ENCODE measurements around the gene NRG2. TPM values are rescaled to one million over a fixed set of nuclear protein-coding genes. Genes with fewer than 3 reads are reported as not detected.

NRG2 gene
- total RNA-seq, 4 donors from 2014 or later: 1.1 to 2.9 (median 1.8) TPM

GRCh38 chr5:139844472-139845145, 198.5 kb downstream of the NRG2 start:
- intact Hi-C loops (cut with DNase I): loop anchor here (5.0 kb wide), 1 partner anchor 57 kb away; no protein-coding TSS in a partner anchor
- peaks cover 5 to 10% of the 10 kb centered on the region in 2 donors for H3K4me1 ChIP-seq
- 46 to 48% methylated on average over 18 of the region's 18 CpGs for WGBS, 2 donors
- H3K9me3 ChIP-seq: no peaks in the 10 kb centered on the region
- no peak overlapping the region for H3K27ac ChIP-seq
- no peak overlapping the region for H3K4me3 ChIP-seq (replicated peaks in 1 of 3)
- H3K27me3 ChIP-seq: no peaks in the 10 kb centered on the region
- DNase-seq: peak; percentile 81 to 85
- no peaks in the 10 kb centered on the region for H3K36me3 ChIP-seq
- TF ChIP-seq POLR2A (IDR thresholded peaks at IDR 0.05) (no peak), CTCF (IDR thresholded peaks at IDR 0.05) (peak; percentile 52 to 76 (median 73))

- no peaks in the 10 kb centered on the region for H3K27me3 ChIP-seq
- intact Hi-C loops (cut with DNase I): loop anchor here (5.0 kb wide), 1 partner anchor 57 kb away; no protein-coding TSS in a partner anchor
- TF ChIP-seq POLR2A (IDR thresholded peaks at IDR 0.05) (no peak), CTCF (IDR thresholded peaks at IDR 0.05) (no peak)
- 57 to 59% methylated on average over 5 of the region's 5 CpGs for WGBS, 2 donors
- H3K9me3 ChIP-seq: no peaks in the 10 kb centered on the region
- peaks cover 5 to 10% of the 10 kb centered on the region in 2 donors for H3K4me1 ChIP-seq
- no peaks in the 10 kb centered on the region for H3K36me3 ChIP-seq
- no peak for DNase-seq
- H3K4me3 ChIP-seq (replicated peaks in 1 of 3): no peak overlapping the region
- H3K27ac ChIP-seq: no peak overlapping the region
These were observed 199.1 kb downstream of the NRG2 start for GRCh38 chr5:139843991-139844390.

- H3K4me3 ChIP-seq (replicated peaks in 1 of 3): no peak overlapping the region
- no peaks in the 10 kb centered on the region for H3K36me3 ChIP-seq
- DNase-seq: no peak
- intact Hi-C loops (cut with DNase I): loop anchor here (5.0 kb wide), 1 partner anchor 55 kb away; no protein-coding TSS in a partner anchor
- no peaks in the 10 kb centered on the region for H3K9me3 ChIP-seq
- 90 to 96% methylated on average over 7 of the region's 7 CpGs for WGBS, 2 donors
- TF ChIP-seq POLR2A (IDR thresholded peaks at IDR 0.05) (no peak), CTCF (IDR thresholded peaks at IDR 0.05) (no peak)
- peaks cover 4 to 5% of the 10 kb centered on the region in 2 donors for H3K4me1 ChIP-seq
- no peaks in the 10 kb centered on the region for H3K27me3 ChIP-seq
- no peak overlapping the region for H3K27ac ChIP-seq
These were observed 200.8 kb downstream of the NRG2 start for GRCh38 chr5:139842321-139842720.

GRCh38 chr5:139841549-139841948, 201.6 kb downstream of the NRG2 start:
- H3K36me3 ChIP-seq: no peaks in the 10 kb centered on the region
- no peak overlapping the region for H3K27ac ChIP-seq
- H3K27me3 ChIP-seq: no peaks in the 10 kb centered on the region
- no peaks in the 10 kb centered on the region for H3K9me3 ChIP-seq
- H3K4me1 ChIP-seq: no peaks in the 10 kb centered on the region
- no peak overlapping the region for H3K4me3 ChIP-seq (replicated peaks in 1 of 3)
- DNase-seq: no peak
- WGBS, 2 donors: 82 to 87% methylated on average over 4 of the region's 4 CpGs
- no peak for TF ChIP-seq POLR2A (IDR thresholded peaks at IDR 0.05)
- TF ChIP-seq CTCF (IDR thresholded peaks at IDR 0.05): no peak
- intact Hi-C loops (cut with DNase I): loop anchor here (5.0 kb wide), 1 partner anchor 54 kb away; no protein-coding TSS in a partner anchor

- Histone ChIP-seq H3K9me3 (no peaks in the 10 kb centered on the region), H3K4me3 (replicated peaks in 1 of 3) (no peak overlapping the region), H3K27me3 (no peaks in the 10 kb centered on the region), H3K36me3 (no peaks in the 10 kb centered on the region), H3K27ac (no peak overlapping the region), H3K4me1 (no peaks in the 10 kb centered on the region)
- no peak for DNase-seq
- no peak for TF ChIP-seq CTCF (IDR thresholded peaks at IDR 0.05)
- no peak for TF ChIP-seq POLR2A (IDR thresholded peaks at IDR 0.05)
- intact Hi-C loops (cut with DNase I): loop anchor here (5.0 kb wide), 1 partner anchor 53 kb away; no protein-coding TSS in a partner anchor
- WGBS, 2 donors: 92 to 93% methylated on average over 8 of the region's 8 CpGs
These were observed 203.2 kb downstream of the NRG2 start for GRCh38 chr5:139839918-139840317.

Measured in thyroid gland (tissue), 4 donors.